GM21717 (cell line): ENCODE measurements around the gene AQP12B.
"Not testable (repeated sequence)": the region's sequence is repeated elsewhere in the genome, so short reads cannot be mapped to it uniquely, and the experiment has no call there.

ENCODE experiments used
- ATAC-seq: cut with Tn5 transposase; IDR thresholded peaks from one replicate; pipeline ENCODE4 v1.9.1; 2021; ENCODE audit warnings: mild to moderate bottlenecking, moderate library complexity; ENCODE audit not compliant: unreplicated experiment

AQP12B gene, protein sequence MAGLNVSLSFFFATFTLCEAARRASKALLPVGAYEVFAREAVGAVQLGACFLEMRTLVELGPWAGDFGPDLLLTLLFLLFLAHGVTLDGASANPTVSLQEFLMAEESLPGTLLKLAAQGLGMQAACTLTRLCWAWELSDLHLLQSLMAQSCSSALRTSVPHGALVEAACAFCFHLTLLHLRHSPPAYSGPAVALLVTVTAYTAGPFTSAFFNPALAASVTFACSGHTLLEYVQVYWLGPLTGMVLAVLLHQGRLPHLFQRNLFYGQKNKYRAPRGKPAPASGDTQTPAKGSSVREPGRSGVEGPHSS

DNA sequence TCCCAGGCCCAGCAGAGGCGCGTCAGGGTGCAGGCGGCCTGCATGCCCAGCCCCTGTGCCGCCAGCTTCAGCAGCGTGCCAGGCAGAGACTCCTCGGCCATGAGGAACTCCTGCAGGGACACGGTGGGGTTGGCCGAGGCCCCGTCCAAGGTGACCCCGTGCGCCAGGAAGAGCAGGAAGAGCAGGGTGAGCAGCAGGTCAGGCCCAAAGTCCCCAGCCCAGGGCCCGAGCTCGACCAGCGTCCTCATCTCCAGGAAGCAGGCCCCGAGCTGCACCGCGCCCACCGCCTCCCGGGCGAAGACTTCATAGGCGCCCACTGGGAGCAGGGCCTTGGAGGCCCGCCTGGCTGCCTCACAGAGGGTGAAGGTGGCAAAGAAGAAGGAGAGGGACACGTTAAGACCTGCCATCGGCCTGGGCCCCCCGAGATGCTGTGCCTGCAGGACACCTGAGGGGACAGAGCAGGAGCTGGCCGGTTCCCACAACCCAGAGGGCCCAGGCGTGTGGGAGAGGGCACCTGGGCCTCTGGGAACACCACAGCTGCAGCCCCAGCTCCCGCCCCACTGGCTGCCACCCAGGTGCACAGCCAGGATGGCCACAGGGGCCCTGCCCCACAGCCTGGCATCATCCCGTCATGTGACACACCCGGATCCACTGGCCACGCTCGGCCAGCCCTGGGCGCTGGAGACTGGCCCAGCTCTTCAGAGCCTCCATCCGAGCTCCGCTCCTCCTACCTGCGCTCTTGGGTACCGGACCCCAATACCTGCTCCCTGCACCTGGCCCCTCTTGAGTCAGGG lies at the start of gene AQP12B:
TSS of gene AQP12B (minus strand) at position 455 of the 794 bp plus-strand sequence. CDS start at position 407, 48 bp downstream.
- ATAC-seq: not testable (repeated sequence)

DNA sequence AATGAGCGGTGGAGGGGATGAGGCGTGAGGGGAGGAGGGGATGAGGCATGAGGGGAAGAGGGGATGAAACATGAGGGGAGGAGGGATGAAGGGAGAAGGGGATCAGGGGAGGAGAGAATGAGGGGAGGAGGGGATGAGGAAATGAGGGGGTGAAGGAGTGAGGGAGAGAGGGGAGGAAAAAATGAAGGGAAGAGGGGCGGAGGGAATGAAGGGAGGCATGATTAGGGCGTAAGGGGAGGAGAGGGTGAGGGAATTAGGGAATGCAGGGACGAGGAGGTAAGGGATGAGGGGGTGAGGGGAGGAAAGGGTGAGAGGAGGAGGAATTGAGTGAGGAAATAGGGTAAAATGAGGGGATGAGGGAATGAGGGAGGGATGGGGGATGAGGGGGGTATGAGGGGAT lies 49.5 kb upstream of the AQP12B start:
- no peak for ATAC-seq

DNA sequence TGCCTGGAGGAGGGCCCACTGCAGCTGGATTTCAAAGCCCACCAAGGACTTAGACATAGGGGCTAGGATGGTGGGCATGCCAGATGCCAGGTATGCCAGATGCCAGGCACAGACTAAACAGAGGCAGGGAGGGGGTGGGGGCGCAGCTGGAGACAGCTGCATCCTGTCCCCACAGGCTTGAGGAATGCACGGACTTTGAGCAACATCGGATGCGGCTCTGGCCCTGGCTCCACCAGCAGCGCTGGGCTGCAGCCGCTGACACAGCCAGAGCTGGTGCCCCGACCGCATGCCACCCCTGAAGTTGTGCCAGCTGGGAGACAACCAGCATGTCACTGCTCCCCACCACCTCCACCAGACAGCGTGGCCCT lies 48.5 kb upstream of the AQP12B start:
- ATAC-seq: no peak

DNA sequence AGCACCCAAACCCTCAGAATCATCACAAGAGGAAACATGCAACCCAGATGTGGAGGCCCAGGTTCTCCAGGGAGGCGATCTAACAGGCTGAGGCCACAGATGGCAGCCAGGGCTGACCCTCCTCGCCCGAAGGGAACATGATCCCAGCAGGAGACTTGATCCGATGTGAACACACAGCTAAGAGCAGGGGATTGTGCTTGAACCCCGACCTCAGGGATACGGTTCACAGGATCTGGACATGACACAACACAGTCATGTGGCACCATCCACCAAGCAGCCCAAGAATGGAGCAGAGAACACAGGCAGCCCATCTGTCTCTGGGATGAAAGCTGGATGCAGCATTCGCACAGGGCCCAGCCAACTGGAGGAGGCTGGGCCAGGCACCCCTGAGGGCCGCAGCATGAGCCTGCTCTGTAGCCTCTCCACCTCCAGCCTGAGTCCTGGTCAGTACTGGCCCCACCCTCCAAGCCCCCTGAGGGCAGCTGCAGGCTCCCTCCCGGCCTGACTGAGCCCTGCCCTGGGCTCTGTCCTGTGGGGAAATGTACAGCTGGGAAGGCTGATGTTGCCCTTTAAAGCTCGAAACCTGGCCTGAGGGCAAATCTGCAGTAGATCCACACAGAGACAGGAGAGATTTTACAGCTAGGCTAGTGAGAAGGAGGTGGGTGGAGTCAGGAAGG lies 48.0 kb upstream of the AQP12B start:
- no peak for ATAC-seq

DNA sequence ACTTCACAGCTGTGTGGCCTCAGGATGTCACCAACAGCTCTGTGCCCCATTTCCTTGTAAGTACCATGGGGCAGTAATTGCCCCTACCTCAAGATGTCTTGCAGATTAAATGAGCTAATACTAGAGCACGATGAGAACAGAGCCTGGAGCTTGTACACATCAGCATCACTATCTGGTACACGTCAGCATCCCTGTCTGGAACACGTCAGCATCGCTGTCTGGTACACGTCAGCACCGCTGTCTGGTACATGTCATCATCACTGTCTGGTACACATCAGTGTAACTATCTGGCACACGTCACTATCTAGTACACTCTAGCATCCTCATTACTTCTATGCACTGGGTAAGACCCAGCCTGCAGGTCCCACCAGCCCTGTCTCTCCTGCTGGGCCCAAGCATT lies 46.1 kb upstream of the AQP12B start:
- no peak for ATAC-seq

DNA sequence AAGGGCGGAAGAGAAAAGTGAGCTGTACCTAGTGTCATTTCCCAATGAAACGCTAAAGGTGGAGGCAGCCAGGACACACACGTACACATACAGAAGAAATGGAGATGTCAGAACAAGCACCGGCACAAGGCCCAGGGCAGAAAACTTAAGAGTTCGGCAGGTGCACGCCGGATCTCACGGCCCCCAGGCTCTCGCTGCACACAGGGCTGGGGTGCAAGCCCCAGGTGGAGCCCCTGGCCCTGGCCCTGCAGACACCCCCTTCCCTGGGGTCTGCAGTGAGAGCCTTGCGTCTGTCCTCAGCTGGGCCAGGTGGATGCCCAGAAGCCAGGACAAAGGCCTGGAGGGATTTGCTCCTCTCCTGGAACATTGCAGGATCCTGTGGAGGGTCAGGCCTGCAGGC lies 45.7 kb upstream of the AQP12B start:
- no peak for ATAC-seq

DNA sequence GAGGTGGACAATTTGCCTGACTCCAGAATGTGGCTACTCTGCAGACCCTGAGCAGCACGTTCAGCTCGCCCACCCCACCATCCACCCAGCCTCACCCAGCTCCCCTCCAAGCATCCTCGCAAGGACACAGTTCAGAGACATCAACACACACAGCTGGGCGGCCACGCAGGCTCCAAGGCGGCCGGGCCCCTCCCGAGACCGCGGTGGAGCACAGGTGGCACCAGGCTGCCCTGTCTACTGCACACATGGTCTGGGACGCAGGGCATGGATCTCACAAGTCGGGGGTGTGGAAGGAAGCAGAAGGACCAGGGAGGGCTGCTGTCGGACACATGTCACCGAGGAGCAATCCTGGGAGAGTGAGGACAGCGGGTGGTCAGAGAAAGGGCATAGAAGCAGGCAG lies 45.2 kb upstream of the AQP12B start:
- ATAC-seq: no peak

DNA sequence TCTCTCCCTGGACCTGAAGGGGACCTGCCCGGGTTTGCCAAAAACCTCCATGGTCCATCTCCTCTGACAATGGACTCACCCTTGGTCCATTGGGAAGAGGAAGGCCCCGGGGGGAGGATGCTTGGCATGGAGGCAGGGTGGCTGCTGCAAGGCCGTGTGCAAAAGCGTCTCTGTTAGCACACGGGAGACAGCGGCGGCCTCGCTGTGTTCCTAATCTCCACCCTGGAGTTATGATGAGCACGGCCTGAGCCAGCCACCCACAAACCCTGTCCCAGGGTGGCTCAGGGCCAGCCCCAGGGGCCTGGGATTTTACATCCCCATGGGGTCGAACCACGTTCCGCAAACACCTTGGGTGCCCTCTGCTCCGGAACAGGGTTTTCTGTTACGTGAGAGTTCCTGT lies 44.8 kb upstream of the AQP12B start:
- ATAC-seq: no peak

DNA sequence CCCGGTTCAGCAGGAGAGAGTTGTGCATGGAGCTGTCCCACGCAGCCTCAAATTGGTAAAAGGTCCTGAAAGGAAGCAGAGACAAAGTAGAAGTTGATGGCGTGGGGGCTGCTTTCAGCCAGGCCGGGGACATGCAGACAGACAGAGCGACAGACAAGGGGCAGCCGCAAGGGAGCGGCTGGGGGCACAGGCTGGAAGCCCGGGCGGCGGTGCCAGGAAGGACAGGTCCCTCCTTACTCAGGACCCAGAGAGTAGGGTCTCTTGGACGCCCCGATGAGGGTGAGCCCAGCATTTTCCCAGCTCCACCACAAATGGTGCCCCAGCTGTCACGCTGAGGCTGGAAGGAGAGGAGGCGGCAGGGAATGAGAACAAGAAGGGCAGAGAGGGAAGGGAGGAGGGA lies 44.2 kb upstream of the AQP12B start:
- ATAC-seq: no peak

DNA sequence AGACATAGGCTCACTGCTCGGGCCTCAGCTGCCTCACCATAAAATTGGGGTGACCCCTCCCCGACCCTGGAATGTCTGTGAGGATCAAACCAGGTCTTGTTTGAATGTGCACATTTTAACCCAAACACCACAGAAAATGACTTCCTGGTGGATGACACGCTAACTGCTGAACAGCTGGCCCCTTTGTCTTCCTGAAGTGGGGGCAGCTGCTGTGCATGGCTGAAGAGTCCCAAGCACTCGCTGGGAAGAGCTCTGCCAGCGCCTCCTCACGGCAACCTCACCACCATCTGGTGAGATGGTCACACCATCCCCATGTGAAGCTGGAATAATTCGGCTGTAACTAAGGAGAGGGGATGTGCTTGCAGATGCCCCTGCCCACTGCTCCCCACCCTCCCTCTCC lies 43.0 kb upstream of the AQP12B start:
- ATAC-seq: no peak

DNA sequence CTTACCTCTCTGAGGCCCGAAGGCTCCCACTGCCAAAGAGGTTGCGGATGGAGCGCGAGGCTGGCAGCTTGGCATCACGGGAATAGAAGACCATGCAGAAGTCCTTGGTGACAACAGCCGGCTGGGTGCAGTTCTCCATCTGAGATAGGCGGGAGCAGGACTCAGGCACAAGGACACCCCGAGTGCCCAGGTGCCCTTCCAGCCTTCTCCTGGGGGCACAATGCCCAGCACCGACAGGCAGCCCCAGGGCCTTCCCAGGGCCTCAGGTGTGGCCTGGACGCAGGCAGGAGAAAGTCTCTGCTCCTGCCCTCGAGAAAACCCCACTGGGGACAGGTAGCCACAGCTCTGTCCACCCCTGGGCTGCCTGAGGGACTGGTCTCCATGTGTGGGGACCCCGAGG lies 42.6 kb upstream of the AQP12B start:
- no peak for ATAC-seq

DNA sequence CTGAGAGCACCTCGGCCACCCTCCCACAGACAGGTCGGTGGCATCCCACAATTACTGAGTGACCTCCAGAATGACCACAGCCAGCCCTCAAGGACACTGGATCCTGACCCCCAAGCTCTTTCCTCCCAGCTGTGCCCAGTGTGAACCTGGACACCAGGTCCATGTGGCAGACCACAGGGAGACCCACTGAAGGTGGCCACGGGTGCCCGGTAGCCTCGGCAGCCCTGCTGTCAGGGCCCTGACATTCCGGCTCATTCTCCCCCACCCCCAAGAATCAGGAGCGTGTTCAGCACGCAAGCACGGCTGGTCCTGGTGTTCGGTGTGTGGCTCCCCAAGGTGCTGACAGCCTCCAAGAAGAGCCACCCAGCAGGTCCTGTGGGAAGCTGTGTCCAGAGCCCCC lies 41.7 kb upstream of the AQP12B start:
- no peak for ATAC-seq

DNA sequence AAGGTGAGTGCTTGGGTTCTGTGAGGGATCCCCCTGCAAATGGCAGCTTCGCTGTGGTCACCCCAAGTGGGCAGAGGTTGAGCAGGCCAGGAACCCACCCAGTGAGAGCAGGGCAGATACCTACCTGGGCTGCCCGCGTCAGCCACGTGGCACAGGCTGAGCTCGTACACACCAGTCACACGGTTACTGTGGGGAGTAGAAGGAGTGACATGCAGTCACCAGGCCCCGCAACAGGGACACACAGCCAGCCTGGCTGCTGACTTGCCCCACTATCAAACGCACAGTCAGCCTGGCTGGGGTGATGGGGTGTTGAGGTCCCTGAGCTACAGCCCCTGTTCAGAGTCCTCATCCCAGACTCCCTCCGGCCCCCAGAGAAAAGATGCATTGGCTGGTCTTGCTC lies 41.2 kb upstream of the AQP12B start:
- no peak for ATAC-seq

DNA sequence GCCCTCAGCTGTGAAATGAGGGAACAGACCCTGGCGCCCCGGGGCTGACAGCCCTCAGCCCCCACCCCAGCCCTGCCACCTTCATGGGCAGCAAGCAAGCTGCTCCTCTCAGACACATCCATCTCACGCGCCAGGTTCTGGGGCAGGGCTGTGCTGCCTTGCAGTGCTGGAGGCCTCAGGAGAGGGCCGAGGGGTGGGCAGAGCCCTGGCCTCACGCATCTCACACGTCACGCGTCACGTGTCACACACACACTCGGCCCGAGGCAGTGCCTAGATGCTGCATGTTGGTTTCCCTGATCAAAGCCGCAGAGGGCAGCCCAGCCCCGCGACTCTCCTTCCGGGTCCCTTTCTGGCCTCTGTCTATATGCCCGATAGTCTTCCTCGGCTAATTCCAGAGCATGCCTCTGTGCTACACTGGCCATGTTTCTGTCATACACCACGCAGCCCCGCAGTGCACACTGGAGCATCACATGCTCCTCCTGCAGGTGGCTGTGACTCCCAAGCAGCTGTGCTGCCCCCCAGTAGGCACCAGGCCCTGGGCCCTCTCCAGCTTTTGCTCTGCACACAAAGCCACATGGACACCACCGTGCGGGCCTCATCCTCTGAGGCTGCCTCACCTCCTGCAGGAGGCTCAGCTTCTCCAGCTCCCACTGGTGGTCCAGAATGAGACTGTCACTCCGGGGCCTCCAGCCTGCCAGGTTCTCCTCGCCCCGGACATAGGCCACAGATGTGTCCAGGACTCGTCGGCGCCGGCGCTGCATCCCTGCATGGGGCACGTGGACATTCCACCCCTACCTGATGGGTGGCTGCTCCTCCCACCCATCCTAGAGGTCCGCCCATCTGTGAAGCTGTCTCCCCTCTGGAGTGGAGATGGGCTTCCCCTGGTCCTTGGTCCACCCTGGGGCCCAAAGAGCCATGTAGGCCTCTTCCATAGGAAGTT lies 40.4 kb upstream of the AQP12B start:
- ATAC-seq: no peak

DNA sequence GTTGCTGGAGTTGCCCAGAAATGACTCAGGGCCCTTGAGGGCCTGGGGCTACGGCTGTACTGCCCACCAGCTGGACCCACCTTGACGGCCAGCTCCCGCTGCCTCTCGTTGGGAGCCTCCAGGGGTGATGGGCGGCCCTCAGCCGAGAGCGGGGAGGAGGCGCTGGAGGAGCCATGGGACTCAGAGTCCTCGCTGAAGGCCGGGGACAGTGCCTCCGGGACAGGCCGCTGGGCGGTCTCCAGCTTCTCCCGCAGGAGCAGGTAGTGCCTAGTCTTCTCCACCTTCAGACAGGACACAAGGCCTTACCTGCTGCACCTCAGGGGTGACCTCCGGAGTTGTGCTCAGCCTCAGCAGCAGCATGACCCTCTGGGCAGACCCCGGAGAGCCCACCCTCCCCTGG lies 39.7 kb upstream of the AQP12B start:
- no peak for ATAC-seq

DNA sequence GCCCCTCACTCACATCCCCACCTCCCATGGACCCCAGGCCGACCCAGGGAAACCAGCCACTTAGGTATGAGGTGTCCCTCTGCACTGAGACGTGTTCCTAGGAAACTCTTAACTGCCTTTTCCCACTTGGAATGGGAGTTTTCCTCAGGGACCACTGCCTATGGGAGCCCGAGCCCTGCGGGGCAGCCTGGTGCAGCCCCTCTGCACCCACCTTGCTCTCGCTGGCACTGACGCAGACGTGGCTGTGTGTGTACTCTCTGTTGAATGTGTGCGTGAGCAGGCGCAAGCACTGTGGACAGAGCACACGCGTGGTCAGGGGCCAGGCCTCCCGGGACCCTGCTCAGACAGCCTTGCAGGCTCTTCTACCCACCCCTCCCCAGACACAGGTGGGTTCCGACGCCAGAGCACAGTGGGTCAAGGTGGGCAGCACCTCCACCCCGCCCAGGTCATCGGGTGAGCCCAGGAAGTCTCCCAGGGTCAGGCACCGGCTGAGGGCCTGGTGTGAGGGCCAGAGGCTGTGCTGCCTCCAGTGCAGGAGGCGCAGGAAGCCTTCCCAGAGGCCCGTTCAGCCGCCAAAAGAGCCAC lies 39.0 kb upstream of the AQP12B start:
- no peak for ATAC-seq

DNA sequence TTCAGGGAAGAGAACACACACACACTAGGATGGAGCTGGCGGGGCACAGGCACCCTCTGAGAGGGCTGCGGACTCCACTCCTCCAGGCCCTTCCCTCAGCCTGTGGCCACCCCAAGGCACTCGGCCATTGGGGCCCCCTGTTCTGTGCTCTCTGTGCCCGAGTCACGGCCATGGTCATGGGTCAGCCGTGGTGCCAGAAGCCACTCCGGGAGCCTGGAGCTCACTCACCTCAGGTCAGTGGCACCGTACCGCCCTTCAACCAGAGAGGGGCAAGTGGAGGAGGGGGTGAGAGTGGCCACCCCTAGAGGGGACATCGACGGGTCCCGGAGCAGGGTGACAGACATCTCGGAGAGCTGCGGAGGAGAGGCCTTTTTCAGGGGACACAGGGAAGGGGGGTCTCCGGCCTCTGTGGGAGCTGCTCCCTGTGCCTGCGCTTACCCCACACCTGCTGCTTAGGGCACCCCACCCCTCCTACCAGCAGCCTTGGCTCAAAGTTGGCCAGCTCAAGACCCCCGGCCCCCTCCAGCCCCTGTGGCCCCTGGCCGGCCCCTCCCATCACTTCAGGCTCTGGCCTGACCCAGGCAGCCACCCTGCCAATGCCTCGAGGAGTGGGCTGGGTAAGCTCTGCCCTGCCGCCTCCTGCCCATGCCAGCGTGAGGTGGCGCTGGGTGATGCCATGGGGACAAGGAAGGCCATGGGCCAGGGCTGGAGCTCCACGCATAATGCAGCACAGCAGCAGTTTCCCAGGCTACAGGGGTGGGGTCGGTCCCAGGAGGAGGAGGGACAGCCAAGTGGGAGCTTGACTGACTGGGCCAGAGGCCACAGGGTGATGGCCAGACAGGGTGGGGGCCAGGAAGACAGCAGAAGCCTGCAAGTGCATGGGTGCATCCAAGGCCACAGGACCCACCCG lies 38.3 kb upstream of the AQP12B start:
- no peak for ATAC-seq

DNA sequence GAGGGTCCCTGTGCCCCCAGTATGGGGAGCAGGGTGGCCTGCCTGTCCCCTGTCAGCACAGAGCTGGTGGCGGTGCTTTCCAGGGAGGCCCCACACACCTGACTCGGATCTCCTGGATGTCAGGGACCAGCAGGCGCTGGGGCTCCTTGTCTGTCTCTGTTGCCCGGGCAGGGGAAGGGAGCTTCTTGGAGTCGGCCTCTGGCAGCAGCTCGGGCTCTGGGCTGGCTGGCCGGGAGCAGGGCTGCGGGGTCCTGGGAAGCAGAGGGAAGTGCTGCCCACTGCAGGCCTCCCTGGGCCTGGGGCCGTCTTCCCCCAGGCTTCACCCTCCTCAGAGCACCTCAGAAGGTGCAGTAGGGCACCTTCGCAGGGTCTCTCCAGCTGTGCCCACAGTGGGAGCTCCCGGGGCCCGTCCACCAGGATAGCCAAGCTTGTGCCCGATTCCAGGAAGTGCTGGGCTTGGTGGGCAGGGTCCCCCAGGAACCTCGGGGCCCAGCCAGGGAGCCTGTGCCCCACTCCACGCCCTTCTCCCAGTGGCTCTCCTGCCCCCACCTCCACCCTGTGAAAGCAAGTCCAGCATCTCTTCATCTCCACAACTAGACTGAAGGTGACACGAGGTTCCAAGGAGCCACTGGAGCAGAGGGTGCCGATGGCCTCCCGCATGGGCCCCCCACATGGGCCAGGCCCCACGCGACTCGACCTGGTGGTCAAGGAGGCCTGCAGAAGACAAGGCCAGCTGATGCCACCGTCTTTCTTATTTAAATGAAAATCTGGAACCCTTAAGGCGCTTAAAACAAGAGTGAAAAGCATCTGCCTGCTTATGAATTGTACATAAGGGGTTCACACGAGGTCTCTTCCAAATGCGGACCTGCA lies 37.2 kb upstream of the AQP12B start:
- ATAC-seq: no peak
